Kidney capillary endothelial cell (primary cell): ENCODE data around the gene TSGA10IP.

ENCODE experiments used
- DNase-seq: peaks from one replicate; pipeline ENCODE4 v3.0.0-alpha.2; 2018; ENCODE audit warnings: low spot score

The TSGA10IP gene

DNA sequence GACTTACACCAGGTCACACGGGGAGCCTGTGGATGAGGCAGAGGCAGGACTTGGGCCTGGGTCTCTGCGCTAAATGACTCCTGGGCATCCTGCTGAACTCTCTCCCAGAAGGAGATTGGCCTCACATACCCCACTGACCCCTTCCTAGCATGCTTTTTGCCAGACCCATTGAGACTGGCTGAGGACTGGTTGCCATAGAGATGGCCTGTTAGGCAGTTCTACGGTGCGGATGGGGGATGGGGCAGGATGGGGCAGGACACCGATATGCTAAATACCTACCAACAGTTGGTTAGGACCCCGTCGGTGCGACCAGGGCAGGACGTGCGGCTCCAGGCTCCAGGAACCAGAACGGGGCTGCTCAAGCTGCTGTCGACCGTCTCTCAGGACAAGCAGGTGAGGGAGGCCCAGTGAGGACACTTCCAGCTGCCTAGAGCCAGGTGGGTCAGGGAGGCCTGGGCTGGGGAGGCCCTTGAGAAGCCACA is at the start of gene TSGA10IP:
TSS of gene TSGA10IP (plus strand) at position 51 of the 482 bp plus-strand sequence. CDS start at position 247, 196 bp downstream.
- no peak for DNase-seq

DNA sequence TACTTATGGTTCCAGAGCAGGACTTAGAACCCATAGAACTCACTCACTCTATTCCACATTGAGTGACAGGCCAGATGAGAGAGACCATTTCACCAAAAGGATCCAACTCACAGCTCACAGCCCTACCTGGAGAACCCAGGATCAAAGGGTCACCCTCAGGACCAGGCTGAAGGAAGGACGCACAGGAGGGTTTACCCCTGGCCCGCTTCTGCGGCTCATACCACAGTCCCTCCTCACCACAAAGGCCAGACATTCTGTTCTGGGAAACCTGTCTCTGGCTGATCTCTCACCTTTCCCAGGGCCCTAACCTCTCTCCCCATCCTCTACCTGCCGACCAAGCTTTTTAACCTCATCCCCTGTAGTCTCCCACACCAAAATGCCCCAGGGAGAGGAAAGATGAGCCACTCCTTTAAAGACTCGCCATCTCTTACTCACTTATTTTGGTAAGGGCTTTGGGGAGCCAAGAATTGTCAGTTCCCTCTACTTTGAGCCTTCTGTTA is 49.7 kb upstream of the TSGA10IP start:
- no peak for DNase-seq

DNA sequence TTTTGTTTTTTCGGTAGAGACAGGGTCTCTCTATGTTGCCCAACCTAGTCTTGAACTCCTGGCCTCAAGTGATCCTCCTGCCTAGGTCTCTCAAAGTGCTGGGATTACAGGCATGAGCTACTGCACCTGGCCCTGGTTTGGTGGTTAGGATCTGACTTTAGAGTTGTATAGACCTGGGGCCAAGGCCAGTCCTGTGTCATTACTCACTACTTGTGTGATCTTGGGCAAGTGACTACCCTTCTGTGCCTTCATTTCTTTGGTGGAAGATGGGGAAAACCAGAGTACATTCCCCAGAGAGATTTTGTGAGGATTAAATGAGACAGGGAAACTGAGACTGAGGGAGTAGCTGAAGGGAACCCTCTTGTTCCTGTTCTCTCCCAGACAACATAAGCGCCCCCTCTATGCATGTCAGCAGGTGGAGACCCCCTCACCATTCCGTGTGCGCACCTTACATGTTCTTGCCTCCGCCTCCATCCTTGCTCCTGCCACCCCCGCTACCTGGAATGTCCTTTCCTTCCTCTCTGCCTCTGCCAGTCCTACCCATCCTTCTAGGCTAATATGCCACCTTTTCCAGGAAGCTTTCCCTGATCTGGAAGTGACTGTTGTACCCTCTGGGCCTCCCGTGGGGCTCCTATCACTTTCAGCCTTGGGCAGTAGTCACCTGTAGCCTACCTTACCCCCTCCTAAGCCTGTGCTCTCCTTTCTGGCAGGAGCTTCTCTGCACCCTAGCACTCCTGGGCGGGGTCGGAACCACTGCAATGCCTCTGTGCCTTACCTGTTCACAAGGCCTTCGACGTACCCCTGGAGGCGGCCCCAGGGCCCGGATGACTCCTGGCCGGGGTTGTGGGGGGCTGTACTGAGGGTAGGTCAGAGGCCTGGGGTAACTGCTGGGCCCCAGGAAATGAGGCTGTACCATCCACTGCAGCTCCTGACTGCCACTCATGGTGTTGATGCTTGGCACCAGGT is 49.0 kb upstream of the TSGA10IP start:
- DNase-seq: no peak

DNA sequence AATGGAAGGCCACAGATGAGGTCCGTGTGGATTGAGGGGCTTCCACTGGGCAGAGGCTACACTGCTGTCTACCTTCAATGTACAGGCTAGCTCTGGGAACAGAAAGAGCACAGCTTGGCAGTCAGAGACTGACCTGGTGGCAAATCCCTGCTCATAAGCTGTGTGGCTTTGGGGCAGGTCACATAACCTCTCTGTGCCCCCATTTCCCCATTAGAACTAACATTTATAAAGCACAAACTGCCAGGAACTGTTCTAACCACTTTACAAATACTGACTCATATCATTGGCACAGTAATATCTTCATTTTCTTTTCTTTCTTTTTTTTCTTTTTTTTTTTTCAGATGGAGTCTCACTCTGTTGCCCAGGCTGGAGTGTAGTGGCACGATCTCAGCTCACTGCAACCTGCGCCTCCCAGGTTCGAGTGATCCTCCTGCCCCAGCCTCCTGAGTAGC is 48.2 kb upstream of the TSGA10IP start:
- DNase-seq: no peak

DNA sequence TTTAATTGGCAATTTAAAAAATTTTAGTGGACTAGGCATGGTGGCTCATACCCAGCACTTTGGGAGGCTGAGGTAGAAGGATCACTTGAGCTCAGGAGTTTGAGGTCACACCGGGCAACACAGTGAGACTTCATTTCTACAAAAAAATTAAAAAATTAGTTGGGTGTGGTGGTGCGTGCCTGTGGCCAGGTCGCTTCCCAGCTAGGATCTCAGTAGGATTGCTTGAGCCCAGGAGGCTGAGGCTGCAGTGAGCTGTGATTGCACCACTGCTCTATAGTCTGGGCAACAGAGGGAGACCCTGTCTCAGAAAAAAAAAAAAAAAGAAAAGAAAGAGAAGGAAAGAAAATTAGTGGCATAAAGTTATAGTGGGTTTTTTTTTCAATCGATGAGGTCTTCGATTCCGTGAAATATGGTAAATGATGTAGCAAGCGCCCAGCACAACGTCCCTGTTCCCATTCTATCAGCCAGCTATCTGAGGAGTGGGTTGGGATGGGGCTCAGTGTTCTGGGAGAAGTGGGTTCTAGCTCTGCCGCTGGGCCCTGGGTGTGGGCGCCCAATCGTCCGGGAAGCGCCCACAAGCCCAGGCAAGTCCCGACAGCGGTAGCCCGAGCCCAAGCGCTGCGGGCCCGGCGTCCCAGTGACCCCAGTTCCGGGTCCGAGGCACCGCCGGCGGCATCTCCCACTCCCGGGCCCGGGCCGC is 46.5 kb upstream of the TSGA10IP start:
- no peak for DNase-seq

DNA sequence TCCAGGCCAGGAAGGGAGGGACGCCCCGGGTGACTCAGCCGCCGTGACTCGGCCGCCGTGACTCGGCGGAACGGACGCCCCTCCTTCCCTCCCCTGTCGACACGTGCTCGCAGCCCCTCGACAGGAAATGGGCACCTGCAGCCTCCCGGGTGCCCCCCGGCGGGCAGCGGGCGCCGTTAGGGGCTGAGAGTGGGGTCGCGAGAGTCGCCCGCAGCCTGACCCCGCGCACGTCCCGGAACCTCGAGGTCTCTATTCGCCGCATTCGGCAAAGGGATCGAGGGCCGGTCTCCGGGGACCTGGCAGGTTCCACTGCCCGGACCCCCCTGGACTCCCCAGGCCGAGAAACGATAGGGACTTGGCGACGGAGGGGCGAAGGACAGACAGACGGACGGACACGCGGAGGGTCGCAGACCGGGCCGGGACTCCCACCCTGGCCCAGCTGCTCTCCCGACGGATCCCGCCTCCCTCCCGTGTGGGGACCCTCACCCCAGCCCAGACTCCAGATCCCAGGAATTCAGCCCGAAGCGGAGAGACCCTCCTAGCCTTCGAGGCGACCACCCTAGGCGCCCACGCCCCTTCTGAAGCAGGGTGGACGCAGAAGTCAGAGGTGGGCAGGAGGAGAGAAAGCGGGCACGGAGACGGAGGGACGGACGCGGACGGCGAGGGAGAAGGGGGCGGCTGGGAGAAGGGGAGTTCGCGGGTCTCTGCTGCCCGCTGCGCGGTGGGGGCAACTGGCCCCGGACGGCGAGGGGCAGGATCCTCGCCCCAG is 45.7 kb upstream of the TSGA10IP start:
- DNase-seq: no peak

DNA sequence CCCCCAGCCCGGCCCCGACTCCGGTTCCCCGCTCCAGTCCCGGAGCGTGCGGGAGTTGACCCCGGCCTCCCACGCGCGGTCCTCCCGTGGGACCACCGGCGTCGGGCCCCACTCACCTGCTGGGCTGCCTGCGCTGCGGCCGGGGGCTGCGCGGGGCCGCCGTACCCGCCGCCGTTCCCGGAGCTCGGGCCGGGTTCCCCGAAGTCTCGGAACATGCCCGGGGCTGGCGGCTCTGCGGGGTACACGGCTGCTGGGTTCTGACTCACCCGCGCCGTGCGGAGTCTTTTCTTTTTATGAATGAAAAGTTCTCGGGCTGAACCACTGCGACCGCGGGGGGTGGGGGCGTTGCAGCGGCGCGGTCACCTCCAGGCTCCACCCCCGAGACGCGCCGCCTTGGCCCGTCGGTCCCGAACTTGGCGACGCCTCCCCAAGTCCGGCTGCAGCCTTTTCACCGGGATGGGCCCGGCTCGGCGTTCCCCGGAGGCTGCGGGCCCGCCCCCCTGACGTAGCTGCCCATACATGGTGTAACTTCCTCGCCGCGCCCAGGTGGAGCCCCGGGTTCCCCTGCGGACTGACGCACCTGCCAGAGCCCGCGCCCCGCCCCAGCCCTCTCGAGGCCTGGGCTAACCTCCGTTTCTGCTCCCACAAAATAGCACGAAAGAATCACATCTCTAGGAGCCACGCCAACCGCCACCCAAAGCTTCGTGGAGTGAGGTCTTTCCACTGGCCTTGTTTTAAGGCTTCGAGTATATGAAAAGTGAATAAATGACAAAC is 45.0 kb upstream of the TSGA10IP start, which contains the start of gene FOSL1:
TSS of gene FOSL1 (minus strand) at position 264 of the 774 bp plus-strand sequence. CDS start at position 215, 49 bp downstream.
- DNase-seq: no peak

DNA sequence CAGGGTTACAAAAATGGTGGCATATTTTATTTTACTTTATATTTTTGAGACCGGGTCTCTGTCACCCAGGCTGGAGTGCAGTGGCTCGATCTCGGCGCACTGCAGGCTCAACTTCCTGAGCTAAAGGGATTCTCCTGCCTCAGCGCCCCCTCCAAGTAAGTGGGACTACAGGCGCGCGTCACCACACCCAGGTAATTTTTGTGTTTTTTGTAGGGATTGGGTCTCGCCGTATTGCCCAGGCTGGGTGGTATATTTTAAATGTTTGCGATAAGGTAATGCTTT is 44.4 kb upstream of the TSGA10IP start:
- DNase-seq: no peak

DNA sequence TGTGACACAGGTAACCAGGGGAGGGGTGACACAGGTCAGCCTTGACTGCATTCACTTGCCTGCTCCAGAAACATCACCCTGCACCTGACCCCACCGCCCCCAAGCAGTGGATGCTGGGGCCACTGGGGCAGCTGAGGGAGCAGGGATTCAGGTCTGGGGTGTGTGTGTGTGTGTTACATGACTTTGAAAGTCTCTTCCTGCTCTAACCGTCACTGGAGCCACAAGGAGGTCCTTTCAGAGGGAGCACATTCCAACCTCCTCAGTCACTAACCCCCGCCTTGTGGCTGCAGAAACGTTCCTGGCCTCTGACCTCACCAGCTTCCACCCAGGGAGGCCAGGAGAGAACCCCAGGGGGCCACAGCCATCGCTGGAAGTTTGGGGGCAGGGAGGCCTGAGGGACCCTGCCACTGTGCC is 42.2 kb upstream of the TSGA10IP start:
- no peak for DNase-seq

DNA sequence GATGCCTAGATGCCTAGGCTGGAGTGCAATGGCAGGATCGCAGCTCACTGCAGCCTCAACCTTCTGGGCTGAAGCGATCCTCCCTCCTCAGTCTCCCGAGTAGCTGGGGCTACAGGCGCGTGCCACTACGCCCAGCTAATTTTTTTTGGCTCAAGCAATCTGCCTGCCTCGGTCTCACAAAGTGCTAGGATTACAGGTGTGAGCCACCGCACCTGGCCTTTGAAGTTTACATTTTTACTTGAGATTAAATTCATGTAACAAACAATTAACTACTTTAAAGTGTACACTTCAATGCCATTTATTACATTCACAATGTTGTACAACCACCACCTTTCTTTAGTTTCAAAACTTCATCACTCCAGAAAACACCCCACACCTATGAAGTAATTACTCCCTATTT is 41.6 kb upstream of the TSGA10IP start:
- no peak for DNase-seq

DNA sequence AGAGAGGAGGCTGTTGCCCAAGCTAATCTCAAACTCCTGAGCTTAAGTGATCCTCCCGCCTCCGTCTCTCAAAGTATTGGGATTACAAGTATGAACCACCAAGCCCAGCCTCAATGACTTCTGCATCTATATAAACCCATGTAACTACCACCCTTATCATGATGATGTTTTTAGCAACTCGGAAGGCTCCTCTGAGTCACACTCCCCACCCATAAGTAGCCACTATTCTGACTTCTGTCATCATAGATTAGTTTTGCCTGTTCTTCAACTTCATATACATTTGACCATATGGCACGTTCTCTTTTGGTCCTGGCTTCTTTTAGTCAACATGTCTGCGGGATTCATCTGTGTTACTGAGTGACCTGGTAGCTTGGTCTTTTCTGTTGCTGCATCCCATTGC is 38.7 kb upstream of the TSGA10IP start:
- no peak for DNase-seq

DNA sequence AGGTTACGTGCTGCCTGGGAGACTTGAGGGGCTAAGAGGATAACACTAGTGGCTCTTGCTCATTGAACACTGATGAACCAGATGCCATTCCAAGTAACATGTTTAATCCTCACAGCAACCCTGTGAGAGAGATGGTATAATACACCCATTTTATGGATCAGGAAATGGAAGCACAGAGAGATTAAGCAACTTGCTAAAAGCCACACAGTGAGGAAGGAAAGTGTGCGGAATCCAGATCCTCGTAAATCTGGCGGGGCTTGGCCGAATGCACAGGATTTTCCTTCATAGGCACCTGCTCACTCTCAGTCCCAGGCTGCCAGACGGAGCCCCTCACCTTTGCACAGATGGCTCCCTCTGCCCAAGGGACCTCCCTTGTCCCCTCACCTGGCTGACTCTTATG is 37.4 kb upstream of the TSGA10IP start:
- DNase-seq: no peak

DNA sequence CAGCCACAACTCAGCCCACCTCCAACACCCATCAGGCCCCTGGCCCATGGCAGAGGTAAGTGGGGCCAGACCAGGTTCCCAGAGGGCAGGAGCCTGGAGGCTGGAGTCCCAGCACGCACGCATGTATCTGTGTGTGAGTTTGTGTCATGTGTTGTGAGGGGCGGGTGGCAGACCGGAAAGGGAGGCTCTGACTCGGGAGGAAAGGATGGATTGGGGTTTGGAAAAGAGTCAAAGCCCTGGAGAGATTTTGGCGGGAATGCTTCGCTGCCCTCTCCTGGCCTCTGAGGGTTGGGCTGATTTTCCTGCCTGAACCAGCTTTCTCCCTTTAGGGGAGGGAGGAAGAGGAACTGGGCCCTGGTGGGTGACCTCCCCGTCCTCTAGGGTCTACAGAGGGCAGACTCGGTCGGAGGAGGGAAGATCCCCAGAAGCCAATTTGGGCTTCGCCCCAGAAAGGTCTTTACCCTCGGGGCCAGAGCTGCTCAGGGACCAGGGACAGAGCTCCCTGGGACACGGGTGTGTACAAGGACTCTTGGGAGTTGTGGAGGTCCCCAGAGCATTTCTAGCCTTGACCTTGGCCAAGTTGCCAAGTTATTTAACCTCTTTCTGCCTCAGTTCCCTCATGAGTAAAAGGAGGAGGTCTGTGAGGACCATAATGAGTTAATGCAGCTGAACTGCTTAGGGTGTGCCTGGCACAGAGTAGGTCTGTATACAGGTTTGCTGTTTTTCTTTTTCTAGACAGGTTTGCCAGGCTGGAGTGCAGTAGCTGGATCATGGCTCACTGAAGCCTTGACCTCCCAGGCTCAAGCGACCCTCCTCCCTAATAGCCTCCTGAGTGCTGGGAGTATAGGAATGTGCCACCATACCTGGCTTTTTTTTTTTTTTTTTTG is 33.4 kb upstream of the TSGA10IP start:
- no peak for DNase-seq

DNA sequence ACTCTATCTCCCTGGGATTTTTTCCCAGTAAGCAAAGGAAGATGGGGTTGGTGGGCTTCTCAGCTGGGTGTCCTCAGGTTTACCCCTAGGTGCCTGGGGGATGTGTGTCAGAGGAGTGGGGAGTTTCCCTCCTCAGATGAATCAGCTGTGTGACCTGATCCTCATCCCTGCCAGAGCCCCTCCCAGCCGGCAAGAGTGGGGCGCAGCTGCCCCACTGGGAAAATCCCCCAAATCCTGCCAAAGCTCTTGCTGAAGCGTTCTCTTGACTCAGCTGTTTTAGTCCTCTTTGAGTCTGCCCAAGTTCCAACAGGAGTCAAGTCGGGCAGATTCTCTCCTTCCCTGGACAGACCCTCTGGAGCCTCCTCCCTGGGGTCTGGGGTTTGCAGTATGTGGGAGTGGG is 32.4 kb upstream of the TSGA10IP start:
- DNase-seq: no peak

DNA sequence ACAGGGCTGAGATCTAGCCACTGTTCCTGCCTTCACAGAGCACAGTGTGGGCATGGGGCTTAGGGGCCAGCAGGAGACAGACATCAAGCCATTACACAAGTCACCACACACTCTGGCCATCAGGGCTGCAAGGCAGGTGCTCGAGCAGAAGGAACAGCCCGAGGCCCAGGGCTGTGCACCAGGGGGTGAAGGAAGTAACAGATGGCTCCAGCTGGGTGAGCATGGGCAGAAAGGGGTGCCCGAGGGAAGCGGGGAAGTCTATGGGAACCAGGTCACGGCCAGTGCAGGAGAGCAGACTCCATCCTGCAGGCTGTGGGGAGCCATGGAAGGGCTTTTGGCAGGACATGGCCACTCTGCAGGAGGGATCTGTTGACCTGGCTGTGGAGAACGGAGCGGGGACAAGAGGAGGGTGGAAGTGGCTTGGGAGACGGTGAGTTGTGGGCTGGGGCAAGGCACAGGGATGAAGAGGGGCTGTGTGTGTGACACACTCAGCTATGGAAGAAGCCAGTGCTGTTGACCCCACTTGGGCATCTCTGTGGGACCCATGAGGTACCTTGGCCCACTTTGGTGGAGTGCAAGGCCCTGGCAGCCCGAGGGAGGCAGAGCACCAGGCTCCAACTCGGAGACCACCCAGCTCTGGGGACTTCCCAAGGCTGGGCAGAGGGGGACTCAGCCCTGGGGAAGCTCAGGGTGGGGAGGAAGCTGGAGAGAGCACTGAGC is 30.0 kb upstream of the TSGA10IP start:
- DNase-seq: no peak

DNA sequence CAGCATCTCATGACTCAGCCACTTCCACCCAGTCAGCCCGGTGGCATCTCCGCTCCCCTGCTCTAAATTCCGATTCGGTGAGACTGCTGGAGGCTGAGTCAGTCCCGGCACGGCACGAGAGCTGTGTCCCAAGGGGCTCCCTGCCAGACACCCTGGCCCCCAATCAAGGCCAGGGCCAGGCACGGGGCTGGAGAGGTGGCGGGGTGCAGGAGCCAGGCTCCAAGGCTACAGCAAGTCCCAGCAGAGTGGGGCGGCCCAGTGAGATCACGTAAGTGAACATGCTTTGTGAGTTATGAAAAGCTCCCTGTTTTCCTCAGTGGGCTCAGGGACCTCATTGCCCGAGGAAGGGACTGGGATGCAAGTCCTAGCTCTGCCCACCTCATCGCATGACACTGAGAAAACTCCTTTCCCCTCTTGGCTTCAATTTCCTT is 29.4 kb upstream of the TSGA10IP start:
- peak; percentile 99 for DNase-seq

DNA sequence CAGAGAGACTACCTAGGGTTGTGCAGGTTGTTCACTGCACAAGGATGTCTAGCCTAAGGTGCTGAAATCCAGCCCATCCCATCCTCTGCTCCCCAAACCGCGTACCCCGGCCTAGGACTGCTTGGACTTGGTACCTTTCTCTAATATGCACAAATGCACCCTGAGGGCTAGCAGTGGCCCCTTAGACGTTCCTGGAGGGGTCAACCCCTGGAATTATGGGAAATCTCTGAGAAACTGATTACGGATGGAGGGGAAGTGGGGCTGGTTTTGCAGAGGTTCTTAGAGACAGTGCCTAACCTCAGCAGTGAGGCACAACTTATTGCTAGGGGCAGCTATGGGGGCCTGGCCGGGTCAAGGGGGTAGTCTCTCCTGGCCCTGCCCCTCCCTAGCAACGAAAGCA is 28.9 kb upstream of the TSGA10IP start:
- no peak for DNase-seq

DNA sequence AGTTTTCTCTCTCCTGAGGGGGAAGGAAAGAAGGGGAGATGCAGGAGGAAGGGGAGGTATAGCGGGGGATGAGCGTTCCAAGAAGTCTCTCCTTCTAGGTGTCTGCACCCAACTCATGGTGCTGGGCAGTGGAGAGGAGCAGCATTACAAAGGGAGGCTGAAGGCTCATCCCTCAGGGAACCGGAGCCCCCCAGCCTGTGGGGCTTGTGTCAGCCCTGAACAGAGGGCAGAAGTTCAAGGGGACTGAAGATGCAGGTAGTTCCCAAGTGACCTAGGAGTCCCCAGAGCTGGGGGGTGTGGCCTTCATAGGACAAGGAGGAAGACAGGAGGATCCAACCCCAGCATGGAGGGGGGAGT is 28.2 kb upstream of the TSGA10IP start:
- DNase-seq: no peak

DNA sequence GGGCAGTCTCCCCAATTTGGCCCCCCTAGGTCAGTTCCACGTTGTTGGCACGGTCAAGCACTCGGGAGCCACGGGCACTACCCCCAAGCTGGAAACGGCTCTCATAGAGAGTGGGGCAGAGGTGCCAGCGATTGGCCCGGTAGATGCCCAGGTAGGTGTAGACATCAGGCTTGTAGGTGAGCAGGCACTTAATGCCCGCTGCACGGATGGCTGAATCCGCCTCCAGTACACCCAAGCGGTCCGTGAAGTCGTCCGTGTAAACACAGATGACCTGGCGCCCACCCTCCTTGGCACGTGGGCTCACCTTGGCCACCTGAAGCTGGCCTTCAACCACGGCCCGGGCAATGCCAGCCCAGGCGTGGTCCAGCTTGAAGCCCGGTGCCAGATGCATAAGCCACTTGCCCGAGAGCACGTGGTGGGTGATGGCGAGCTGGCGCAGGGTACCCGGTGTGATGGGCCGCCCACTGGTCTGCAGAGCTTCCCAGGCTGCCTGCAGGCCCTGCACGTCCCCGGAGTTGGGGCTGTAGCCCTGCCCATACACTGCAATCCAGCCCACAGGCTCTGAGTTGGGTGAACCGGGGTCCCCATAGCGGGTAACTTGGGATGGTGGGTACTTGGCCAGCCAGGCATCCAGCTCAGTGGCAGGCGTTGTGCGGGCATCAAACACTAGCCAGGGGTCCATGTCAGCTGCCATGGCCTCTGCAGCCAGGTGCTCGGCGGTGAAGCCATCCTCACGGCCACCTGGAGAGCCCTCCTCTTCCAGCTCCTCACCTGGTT is 27.7 kb upstream of the TSGA10IP start:
- no peak for DNase-seq
